ENCODE results near the gene CCDC159.

CCDC159 gene

GRCh38 chr19:11380653-11381537 lies 34.6 kb downstream of the CCDC159 start (continued):
- no peak for TF ChIP-seq ZNF701 (tag by site-specific recombination; IDR thresholded peaks at IDR 0.05)
- TF ChIP-seq ZNF394 (tag by site-specific recombination; IDR thresholded peaks at IDR 0.05; ENCODE audit: borderline replicate concordance) = peak; percentile 44; the same call in 1 of the 2 replicates
- peak; percentile 69 for TF ChIP-seq ZNF660 (tag by site-specific recombination; IDR thresholded peaks at IDR 0.05)
- 0 out of 2 replicates have a peak, but pooled peaks have one; percentile 47 for TF ChIP-seq ZBTB7A (tag by site-specific recombination; IDR thresholded peaks at IDR 0.05; ENCODE audit: low read depth)
- TF ChIP-seq HOXC10 (CRISPR knock-in tag; IDR thresholded peaks at IDR 0.05) = no peak
- TF ChIP-seq ZNF513 (tag by site-specific recombination; IDR thresholded peaks at IDR 0.05) = no peak
- no peak for TF ChIP-seq ZNF274 (IDR thresholded peaks at IDR 0.05; ENCODE audit: low read length)
- TF ChIP-seq ZNF274 (tag by site-specific recombination; IDR thresholded peaks at IDR 0.05; ENCODE audit: borderline replicate concordance) = no peak
- TF ChIP-seq ZNF585B (tag by site-specific recombination; IDR thresholded peaks at IDR 0.05) = no peak
- TF ChIP-seq ZFP69B (tag by site-specific recombination; IDR thresholded peaks at IDR 0.05) = peak; percentile 31; the same call in 1 of the 2 replicates
- TF ChIP-seq ZNF76 (tag by site-specific recombination; IDR thresholded peaks at IDR 0.05; ENCODE audit: borderline replicate concordance, low read depth) = no peak
- 0 out of 2 replicates have a peak, but pooled peaks have one; percentile 58 for TF ChIP-seq ZNF148 (tag by site-specific recombination; IDR thresholded peaks at IDR 0.05; ENCODE audit: borderline replicate concordance)
- TF ChIP-seq ZIC2 (tag by site-specific recombination; IDR thresholded peaks at IDR 0.05) = peak; percentile 70
- TF ChIP-seq, protein P1, sequence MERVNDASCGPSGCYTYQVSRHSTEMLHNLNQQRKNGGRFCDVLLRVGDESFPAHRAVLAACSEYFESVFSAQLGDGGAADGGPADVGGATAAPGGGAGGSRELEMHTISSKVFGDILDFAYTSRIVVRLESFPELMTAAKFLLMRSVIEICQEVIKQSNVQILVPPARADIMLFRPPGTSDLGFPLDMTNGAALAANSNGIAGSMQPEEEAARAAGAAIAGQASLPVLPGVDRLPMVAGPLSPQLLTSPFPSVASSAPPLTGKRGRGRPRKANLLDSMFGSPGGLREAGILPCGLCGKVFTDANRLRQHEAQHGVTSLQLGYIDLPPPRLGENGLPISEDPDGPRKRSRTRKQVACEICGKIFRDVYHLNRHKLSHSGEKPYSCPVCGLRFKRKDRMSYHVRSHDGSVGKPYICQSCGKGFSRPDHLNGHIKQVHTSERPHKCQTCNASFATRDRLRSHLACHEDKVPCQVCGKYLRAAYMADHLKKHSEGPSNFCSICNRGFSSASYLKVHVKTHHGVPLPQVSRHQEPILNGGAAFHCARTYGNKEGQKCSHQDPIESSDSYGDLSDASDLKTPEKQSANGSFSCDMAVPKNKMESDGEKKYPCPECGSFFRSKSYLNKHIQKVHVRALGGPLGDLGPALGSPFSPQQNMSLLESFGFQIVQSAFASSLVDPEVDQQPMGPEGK (tag by site-specific recombination; IDR thresholded peaks at IDR 0.05) = peak; percentile 44; the same call in 1 of the 2 replicates
- TF ChIP-seq ZNF501 (tag by site-specific recombination; IDR thresholded peaks at IDR 0.05) = peak; percentile 29; the same call in 1 of the 2 replicates
- TF ChIP-seq PRDM1 (tag by site-specific recombination; IDR thresholded peaks at IDR 0.05) = no peak
- TF ChIP-seq YY2 (tag by site-specific recombination; IDR thresholded peaks at IDR 0.05) = 0 out of 2 replicates have a peak, but pooled peaks have one; percentile 19
- TF ChIP-seq GFI1B (tag by site-specific recombination; IDR thresholded peaks at IDR 0.05) = no peak
- no peak for TF ChIP-seq ZNF248 (tag by site-specific recombination; IDR thresholded peaks at IDR 0.05)
- TF ChIP-seq ZBTB17 (tag by site-specific recombination; IDR thresholded peaks at IDR 0.05) = peak; percentile 32; the same call in 1 of the 2 replicates
- peak; percentile 42; the same call in 1 of the 2 replicates for TF ChIP-seq GLIS1 (tag by site-specific recombination; IDR thresholded peaks at IDR 0.05)
- TF ChIP-seq ZSCAN23 (tag by site-specific recombination; IDR thresholded peaks at IDR 0.05) = peak; percentile 37; the same call in 1 of the 2 replicates
- TF ChIP-seq ZNF768 (tag by site-specific recombination; IDR thresholded peaks at IDR 0.05) = no peak; the same call in 1 of the 2 replicates
- TF ChIP-seq SP3 (tag by site-specific recombination; IDR thresholded peaks at IDR 0.05) = peak; percentile 85
- TF ChIP-seq ZSCAN30 (tag by site-specific recombination; IDR thresholded peaks at IDR 0.05) = peak; percentile 37; the same call in 1 of the 2 replicates
- TF ChIP-seq ZNF692 (tag by site-specific recombination; IDR thresholded peaks at IDR 0.05) = 0 out of 2 replicates have a peak, but pooled peaks have one; percentile 11
- no peak for TF ChIP-seq INSM2 (tag by site-specific recombination; IDR thresholded peaks at IDR 0.05)
- no peak for TF ChIP-seq KLF9 (tag by site-specific recombination; IDR thresholded peaks at IDR 0.05; ENCODE audit: low read depth)
- TF ChIP-seq ZNF580 (tag by site-specific recombination; IDR thresholded peaks at IDR 0.05) = 0 out of 2 replicates have a peak, but pooled peaks have one; percentile 8
- peak; percentile 55 for TF ChIP-seq EGR2 (tag by site-specific recombination; IDR thresholded peaks at IDR 0.05; ENCODE audit: low read depth)
